ENCODE measurements around the gene FBXL15. TPM values are rescaled to one million over a fixed set of nuclear protein-coding genes. Genes with fewer than 3 reads are reported as not detected.
A peak's percentile ranks its signal among the peaks of the same experiment; 100 is the strongest.

The FBXL15 gene
- total RNA-seq, 2 donors from 2014 or later = 22.2 to 36.3 TPM

- H3K4me3 ChIP-seq = peak overlapping the region; percentile 71 to 82
- 0% methylated on average over 11 of the region's 11 CpGs for WGBS
- intact Hi-C loops (cut with DNase I) = no loop called here
- H3K4me1 ChIP-seq (replicated peaks) = no peaks in the 10 kb centered on the region
- H3K9me3 ChIP-seq = no peaks in the 10 kb centered on the region
- H3K27me3 ChIP-seq (replicated peaks; ENCODE audit: insufficient read depth) = no peaks in the 10 kb centered on the region
- TF ChIP-seq POLR2A (IDR thresholded peaks at IDR 0.05) (no peak), POLR2AphosphoS5 (IDR thresholded peaks at IDR 0.05) (no peak), CTCF (IDR thresholded peaks at IDR 0.05) (no peak)
- no peaks in the 10 kb centered on the region for H3K36me3 ChIP-seq
- H3K27ac ChIP-seq = peak overlapping the region; percentile 86 to 89
- no peak for DNase-seq (ENCODE audit: low spot score)
These were observed 29.4 kb downstream of the FBXL15 start for GRCh38 chr10:102450124-102450373.

GRCh38 chr10:102450374-102451104, 29.9 kb downstream of the FBXL15 start:
- peak; percentile 14 for TF ChIP-seq POLR2AphosphoS5 (IDR thresholded peaks at IDR 0.05)
- TF ChIP-seq CTCF (IDR thresholded peaks at IDR 0.05) = peak in 2 of 4 experiments; percentile 20 to 32
- TF ChIP-seq POLR2A (IDR thresholded peaks at IDR 0.05) = peak; percentile 31
- no peaks in the 10 kb centered on the region for H3K4me1 ChIP-seq (replicated peaks)
- H3K9me3 ChIP-seq = no peaks in the 10 kb centered on the region
- peak; percentile 81 for DNase-seq (ENCODE audit: low spot score)
- intact Hi-C loops (cut with DNase I) = no loop called here
- no peaks in the 10 kb centered on the region for H3K27me3 ChIP-seq (replicated peaks; ENCODE audit: insufficient read depth)
- H3K36me3 ChIP-seq = no peaks in the 10 kb centered on the region
- WGBS = 1% methylated on average over 36 of the region's 104 CpGs
- peak overlapping the region; percentile 86 to 89 for H3K27ac ChIP-seq
- H3K4me3 ChIP-seq = peak overlapping the region; percentile 71 to 82

GRCh38 chr10:102451105-102451969, 30.7 kb downstream of the FBXL15 start, which contains the start of gene C10orf95:
Gene C10orf95 (minus strand): TSS chr10:102451543. CDS start chr10:102451093, 450 bp downstream.
- WGBS = 23% methylated on average over 28 of the region's 28 CpGs
- H3K4me3 ChIP-seq = peak within 1 kb of the TSS; percentile 71 to 82
- no peak for DNase-seq (ENCODE audit: low spot score)
- H3K36me3 ChIP-seq = no peaks in the 10 kb centered on the region
- H3K4me1 ChIP-seq (replicated peaks) = no peaks in the 10 kb centered on the region
- no peak for TF ChIP-seq CTCF (IDR thresholded peaks at IDR 0.05)
- no peak for TF ChIP-seq POLR2AphosphoS5 (IDR thresholded peaks at IDR 0.05)
- no peak for TF ChIP-seq POLR2A (IDR thresholded peaks at IDR 0.05)
- no peaks in the 10 kb centered on the region for H3K27me3 ChIP-seq (replicated peaks; ENCODE audit: insufficient read depth)
- no peaks in the 10 kb centered on the region for H3K9me3 ChIP-seq
- H3K27ac ChIP-seq = peak within 1 kb of the TSS; percentile 86 to 89
- intact Hi-C loops (cut with DNase I) = no loop called here

GRCh38 chr10:102452672-102453340, 32.2 kb downstream of the FBXL15 start:
- Histone ChIP-seq H3K27me3 (replicated peaks; ENCODE audit: insufficient read depth) (no peaks in the 10 kb centered on the region), H3K9me3 (no peaks in the 10 kb centered on the region), H3K36me3 (no peaks in the 10 kb centered on the region), H3K4me3 (no peak overlapping the region), H3K27ac (no peak overlapping the region), H3K4me1 (replicated peaks) (no peaks in the 10 kb centered on the region)
- 47% methylated on average over 3 of the region's 3 CpGs for WGBS
- TF ChIP-seq POLR2A (IDR thresholded peaks at IDR 0.05) (no peak), POLR2AphosphoS5 (IDR thresholded peaks at IDR 0.05) (no peak), CTCF (IDR thresholded peaks at IDR 0.05) (no peak)
- intact Hi-C loops (cut with DNase I) = no loop called here
- DNase-seq (ENCODE audit: low spot score) = no peak
